GM12891 (cell line): ENCODE data around the gene SEMA6C.

ENCODE experiments used
- DNase-seq: peaks from one replicate; pipeline ENCODE4 v3.0.0; 2011; ENCODE audit warnings: low spot score; ENCODE audit not compliant: insufficient read length
- FAIRE-seq: peaks from 2 replicates; lab custom pipeline; 2011; peaks lifted over from hg19 to GRCh38; lab: Jason Lieb, UNC
- PAX5 ChIP-seq: IDR thresholded peaks from 2 replicates; pipeline ENCODE4 v1.6.1; 2011; ENCODE audit warnings: low read length, moderate library complexity, mild to moderate bottlenecking; ENCODE audit not compliant: insufficient read depth, severe bottlenecking
- POLR2A ChIP-seq: IDR thresholded peaks from 2 replicates; pipeline ENCODE4 v1.6.1; 2011; ENCODE audit warnings: low read depth, low read length, control low read depth
- POLR2AphosphoS5 ChIP-seq: IDR thresholded peaks from 2 replicates; pipeline ENCODE4 v1.6.1; 2011; ENCODE audit warnings: low read depth, low read length, control low read depth
- POU2F2 ChIP-seq: IDR thresholded peaks from 2 replicates; pipeline ENCODE4 v1.6.1; 2011; ENCODE audit warnings: low read depth, mild to moderate bottlenecking, control low read depth, low read length, moderate library complexity
- SPI1 ChIP-seq: IDR thresholded peaks from 2 replicates; pipeline ENCODE4 v1.6.1; 2011; ENCODE audit warnings: low read depth, low read length, control low read depth
- TAF1 ChIP-seq: IDR thresholded peaks from 2 replicates; pipeline ENCODE4 v1.6.1; 2011; ENCODE audit warnings: low read depth, low read length, control low read depth

The SEMA6C gene

GRCh38 chr1:151085953-151086559 is 60.4 kb downstream of the SEMA6C start:
- DNase-seq (no peak), FAIRE-seq (no peak)
- TF ChIP-seq POU2F2 (no peak), PAX5 (no peak), POLR2AphosphoS5 (no peak), SPI1 (no peak), TAF1 (no peak), POLR2A (no peak)
